Common myeloid progenitor, CD34-positive (primary cell): ENCODE data around the gene SPG7.

Source experiments
- CTCF ChIA-PET: fragments of 350-600 bp; sonication (Branson Sonifier 250); formaldehyde crosslinking; loops from one replicate; lab custom pipeline; 2021; ENCODE audit warnings: antibody characterized with exemption; lab: Charles Lee
- POLR2A ChIA-PET: fragments of 350-600 bp; sonication (Branson Sonifier 250); formaldehyde crosslinking; loops from one replicate; lab custom pipeline; 2021; ENCODE audit warnings: antibody characterized with exemption; lab: Charles Lee
- DNase-seq, 3 donors: peaks; one replicate each; pipeline versions ENCODE4 v3.0.0 to v3.0.0-alpha.2; 2013
- H3K27ac ChIP-seq, 2 experiments: 1 replicate in 1 of 2; 2 replicates in 1 of 2; pipeline ENCODE4 v1.7.0; 2013; ENCODE audit warnings: inconsistent platforms in 2 of 2, low read length in 2 of 2, mild to moderate bottlenecking in 2 of 2, low read depth in 1 of 2, moderate library complexity in 1 of 2; ENCODE audit not compliant: severe bottlenecking in 2 of 2, insufficient read depth in 1 of 2, poor library complexity in 1 of 2
- H3K27me3 ChIP-seq, 5 experiments: replicated peaks in 2 of 5; 1 replicate in 3 of 5; 2 replicates in 2 of 5; pipeline versions ENCODE4 v1.6.1 to v1.7.0; 2013; ENCODE audit warnings: low read length in 4 of 5, mild to moderate bottlenecking in 2 of 5, moderate library complexity in 2 of 5, inconsistent platforms in 1 of 5; ENCODE audit not compliant: insufficient read depth in 5 of 5, control insufficient read depth in 4 of 5
- H3K36me3 ChIP-seq, 4 experiments: 1 replicate in 2 of 4; 2 replicates in 2 of 4; pipeline versions ENCODE4 v1.6.1 to v1.7.0; 2013; ENCODE audit warnings: low read length in 3 of 4, control low read depth in 1 of 4, mild to moderate bottlenecking in 1 of 4; ENCODE audit not compliant: control insufficient read depth in 4 of 4, insufficient read depth in 4 of 4
- H3K4me1 ChIP-seq, 4 experiments: 1 replicate in 3 of 4; 2 replicates in 1 of 4; pipeline versions ENCODE4 v1.6.1 to v1.7.1; 2013; ENCODE audit warnings: low read length in 3 of 4, mild to moderate bottlenecking in 3 of 4, control low read depth in 1 of 4, inconsistent platforms in 1 of 4, moderate library complexity in 1 of 4; ENCODE audit not compliant: control insufficient read depth in 4 of 4, insufficient read depth in 4 of 4; ENCODE audit errors: control extremely low read depth in 1 of 4
- H3K4me3 ChIP-seq, 7 experiments: 1 replicate in 4 of 7; 2 replicates in 3 of 7; pipeline versions ENCODE4 v1.5.1 to v1.7.0; 2013; ENCODE audit warnings: mild to moderate bottlenecking in 7 of 7, low read length in 6 of 7, moderate library complexity in 6 of 7, inconsistent platforms in 2 of 7, low read depth in 2 of 7, control low read depth in 1 of 7; ENCODE audit not compliant: insufficient read depth in 4 of 7, control insufficient read depth in 1 of 7; ENCODE audit errors: extremely low read depth in 1 of 7
- H3K9me3 ChIP-seq, 5 experiments: 1 replicate in 4 of 5; 2 replicates in 1 of 5; pipeline versions ENCODE4 v1.6.1 to v1.7.1; 2013; ENCODE audit warnings: low read length in 4 of 5, mild to moderate bottlenecking in 2 of 5, inconsistent platforms in 1 of 5, low read depth in 1 of 5, moderate library complexity in 1 of 5; ENCODE audit not compliant: control insufficient read depth in 4 of 5, insufficient read depth in 2 of 5; ENCODE audit errors: control extremely low read depth in 1 of 5
- WGBS: methylation state at CpG from one replicate; pipeline ENCODE4 v1.1.5; 2013; ENCODE audit not compliant: insufficient coverage; 5-methylcytosine and 5-hydroxymethylcytosine counted together

The SPG7 gene

DNA sequence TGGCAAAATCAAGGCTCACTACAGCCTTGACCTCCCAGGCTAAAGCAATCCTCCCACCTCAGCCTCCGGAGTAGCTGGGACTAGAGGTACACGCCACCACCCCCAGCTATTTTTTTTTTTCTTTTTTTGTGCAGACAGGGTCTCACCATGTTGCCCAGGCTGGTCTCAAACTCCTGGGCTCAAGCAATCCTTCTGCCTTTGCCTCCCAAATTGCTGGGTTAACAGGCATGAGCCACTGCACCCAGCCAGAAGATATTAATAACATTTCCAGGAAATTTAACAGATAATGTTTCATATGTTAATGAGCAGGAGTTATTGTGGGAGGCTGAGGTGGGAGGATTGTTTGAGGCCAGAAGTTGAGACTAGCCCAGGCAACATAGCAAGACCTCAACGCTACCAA lies 8.4 kb upstream of the SPG7 start:
- H3K4me3 ChIP-seq: no peak overlapping the region
- peaks cover 0 to 3% (median 0%) of the 10 kb centered on the region in 4 experiments for H3K4me1 ChIP-seq
- DNase-seq: no peak
- no peaks in the 10 kb centered on the region for H3K9me3 ChIP-seq
- CTCF ChIA-PET: interaction anchor here (1.3 kb wide), 1 partner anchor 8 kb away, joined by 4 read pairs; the partner anchor contains the start of gene SPG7
- no peak overlapping the region for H3K27ac ChIP-seq
- H3K36me3 ChIP-seq: peaks cover 0 to 7% (median 3%) of the 10 kb centered on the region in 4 experiments
- 100% methylated on average over 1 of the region's 3 CpGs for WGBS
- POLR2A ChIA-PET: no interaction called here
- no peaks in the 10 kb centered on the region for H3K27me3 ChIP-seq

DNA sequence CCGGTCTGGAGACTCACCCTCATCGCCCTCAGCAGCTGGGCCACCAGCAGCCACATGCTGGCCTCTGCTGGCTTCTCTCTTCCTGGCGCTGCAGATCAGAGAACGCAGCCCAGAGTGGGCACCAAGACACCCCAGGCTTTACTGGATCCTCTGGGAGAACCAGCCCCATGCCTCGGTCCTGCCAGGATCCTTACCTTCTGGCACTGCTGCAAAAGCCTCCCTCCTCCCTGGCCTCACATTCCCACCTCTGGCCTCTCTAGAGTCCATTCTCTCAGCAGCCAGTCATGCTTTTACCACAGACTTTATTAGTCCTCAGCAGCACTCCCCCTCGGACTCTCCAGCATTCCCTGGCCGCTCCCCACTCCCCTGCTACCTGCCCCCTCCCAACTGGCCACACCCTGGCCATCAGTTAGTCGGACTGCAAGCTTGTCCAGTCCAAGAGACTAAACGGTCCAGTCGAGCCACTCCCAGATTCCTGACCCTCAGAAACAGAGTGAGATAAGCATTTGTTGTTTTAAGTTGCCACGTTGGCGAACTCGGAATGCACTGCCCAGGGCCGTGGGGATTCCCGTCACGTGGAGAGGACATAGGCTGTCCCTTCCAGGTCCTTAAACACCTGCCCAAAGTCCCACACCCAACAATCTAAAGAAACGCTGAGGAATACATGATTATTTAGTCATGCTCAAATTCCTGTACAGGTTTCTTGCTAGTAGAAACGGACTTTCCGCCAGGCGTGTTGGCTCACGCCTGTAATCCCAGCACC lies 5.9 kb upstream of the SPG7 start:
- no peak overlapping the region for H3K27ac ChIP-seq
- H3K36me3 ChIP-seq: peaks cover 0 to 6% (median 2%) of the 10 kb centered on the region in 4 experiments
- H3K4me3 ChIP-seq: no peak overlapping the region
- H3K9me3 ChIP-seq: no peaks in the 10 kb centered on the region
- no peak for DNase-seq
- WGBS: 95% methylated on average over 14 of the region's 21 CpGs
- H3K4me1 ChIP-seq: peaks cover 8 to 24% (median 23%) of the 10 kb centered on the region in 4 experiments
- no peaks in the 10 kb centered on the region for H3K27me3 ChIP-seq
- ChIA-PET CTCF (interaction anchor here (1.4 to 2.3 kb wide), 2 partner anchors 8 to 11 kb away, joined by 3 to 7 read pairs; no protein-coding TSS in a partner anchor), POLR2A (interaction anchor here (0.5 kb wide), 1 partner anchor 1879 kb away, joined by 3 read pairs; no protein-coding TSS in a partner anchor)

DNA sequence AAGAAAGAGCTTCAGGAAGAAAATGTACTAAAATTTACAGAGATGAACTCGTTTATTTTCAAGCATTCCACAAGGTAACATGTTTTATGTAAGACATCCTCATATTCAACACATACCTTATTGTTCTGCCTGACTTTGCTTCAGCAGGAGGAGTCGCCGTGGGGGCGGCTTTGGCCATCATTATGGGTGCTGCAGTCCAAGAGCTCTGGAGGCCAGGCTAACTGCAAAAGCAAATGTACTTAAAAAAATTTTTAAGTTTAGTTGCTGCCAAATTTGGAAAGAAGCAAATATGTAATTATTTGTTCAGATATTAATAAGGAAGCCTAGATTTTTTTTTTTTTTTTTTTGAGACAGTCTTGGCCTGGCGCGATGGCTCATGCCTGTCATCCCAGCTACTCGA lies 4.1 kb upstream of the SPG7 start:
- H3K27ac ChIP-seq: no peak overlapping the region
- H3K36me3 ChIP-seq: no peaks in the 10 kb centered on the region
- ChIA-PET CTCF (interaction anchor here (0.6 to 2.3 kb wide), 3 partner anchors 9 to 188 kb away, joined by 3 to 7 read pairs (median 3); no protein-coding TSS in a partner anchor), POLR2A (interaction anchor here (0.7 kb wide), 1 partner anchor 694 kb away, joined by 4 read pairs; no protein-coding TSS in a partner anchor)
- H3K4me1 ChIP-seq: peaks cover 8 to 37% (median 34%) of the 10 kb centered on the region in 4 experiments
- no peaks in the 10 kb centered on the region for H3K27me3 ChIP-seq
- no peak for DNase-seq
- H3K4me3 ChIP-seq: no peak overlapping the region
- H3K9me3 ChIP-seq: no peaks in the 10 kb centered on the region
- WGBS: 94% methylated on average over 4 of the region's 7 CpGs

DNA sequence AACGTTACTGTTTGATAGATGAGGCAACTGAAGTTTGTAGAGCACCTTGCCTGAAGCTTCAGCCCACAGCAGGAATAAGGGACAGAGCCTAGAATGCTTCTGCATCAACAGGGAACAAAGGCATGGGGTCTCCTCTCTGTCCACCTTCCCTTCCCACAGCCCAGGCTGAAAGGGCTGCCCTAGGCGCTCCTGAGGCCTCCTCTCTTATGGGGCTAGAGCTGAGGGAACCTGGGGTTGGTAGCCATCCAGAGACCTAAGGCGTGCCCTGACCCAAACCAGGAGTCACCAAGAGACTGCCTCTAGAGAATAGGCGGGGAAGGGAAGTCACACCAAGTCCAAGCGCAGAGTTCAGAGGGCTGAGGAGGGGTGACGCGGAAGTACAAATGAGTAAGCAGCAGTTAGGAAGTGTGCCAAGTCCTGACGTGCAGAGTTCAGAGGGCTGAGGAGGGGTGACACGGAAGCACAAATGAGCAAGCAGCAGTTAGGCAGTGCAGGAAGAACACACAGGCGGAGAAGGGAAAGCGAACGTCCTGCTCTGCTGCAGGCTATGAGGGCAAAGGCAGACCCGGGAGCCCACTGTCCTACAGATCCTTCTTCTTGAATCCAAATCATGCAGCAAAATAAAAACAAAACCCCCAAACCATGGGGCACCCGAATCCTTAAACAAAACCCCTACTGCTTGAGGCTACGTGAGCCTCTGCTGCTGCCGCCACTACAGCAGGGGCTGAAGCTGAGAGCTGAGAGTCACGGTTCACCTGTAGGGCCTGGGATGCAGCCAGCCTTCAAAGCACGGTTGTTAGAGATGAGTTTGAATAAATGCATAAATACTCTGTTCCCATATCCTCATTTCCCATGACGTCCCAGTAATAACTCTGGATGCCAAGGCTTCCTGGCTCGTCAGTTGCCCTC lies 2.7 kb upstream of the SPG7 start:
- H3K27me3 ChIP-seq: no peaks in the 10 kb centered on the region
- DNase-seq: peak; percentile 95 to 97 (median 96)
- WGBS: 35% methylated on average over 16 of the region's 20 CpGs
- peaks cover 0 to under 1% (median under 1%) of the 10 kb centered on the region in 4 experiments for H3K36me3 ChIP-seq
- POLR2A ChIA-PET: interaction anchor here (0.6 kb wide), 1 partner anchor 214 kb away, joined by 3 read pairs; no protein-coding TSS in a partner anchor
- H3K4me1 ChIP-seq: peaks cover 8 to 47% (median 39%) of the 10 kb centered on the region in 4 experiments
- peak overlapping the region in 6 of 7 experiments; percentile 7 to 62 (median 28) for H3K4me3 ChIP-seq
- CTCF ChIA-PET: interaction anchor here (1.0 to 1.5 kb wide), 2 partner anchors 10 to 110 kb away, joined by 3 to 5 read pairs; no protein-coding TSS in a partner anchor
- H3K27ac ChIP-seq: peak overlapping the region; percentile 65 to 86
- no peaks in the 10 kb centered on the region for H3K9me3 ChIP-seq

DNA sequence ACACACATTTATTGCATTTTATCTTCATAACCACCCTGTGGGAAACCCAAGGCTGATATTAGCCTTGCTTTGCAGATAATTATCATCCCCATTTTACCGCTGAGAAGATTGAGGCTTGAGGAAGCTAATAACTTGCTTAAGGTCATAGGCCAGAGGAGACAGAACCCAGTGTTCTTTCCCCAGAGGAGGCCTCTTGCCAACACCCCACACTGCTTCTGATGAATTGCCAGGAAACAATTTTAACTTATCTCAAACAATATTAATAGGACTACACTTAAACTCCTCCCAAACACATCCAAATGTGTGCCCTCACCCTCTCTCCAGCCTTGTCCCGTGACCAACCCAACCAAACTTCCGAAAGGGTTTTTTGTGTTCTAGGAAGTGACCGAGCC lies 2.1 kb upstream of the SPG7 start:
- H3K9me3 ChIP-seq: no peaks in the 10 kb centered on the region
- H3K36me3 ChIP-seq: peaks cover 0 to 7% (median 7%) of the 10 kb centered on the region in 4 experiments
- H3K27me3 ChIP-seq: no peaks in the 10 kb centered on the region
- ChIA-PET POLR2A (interaction anchor here (0.6 kb wide), 1 partner anchor 213 kb away, joined by 3 read pairs; no protein-coding TSS in a partner anchor), CTCF (interaction anchor here (1.0 to 1.5 kb wide), 2 partner anchors 10 to 109 kb away, joined by 3 to 5 read pairs; no protein-coding TSS in a partner anchor)
- DNase-seq: peak in 1 of 3 donors; percentile 19
- peak overlapping the region in 1 of 2 experiments; percentile 86 for H3K27ac ChIP-seq
- H3K4me1 ChIP-seq: peaks cover 8 to 48% (median 39%) of the 10 kb centered on the region in 4 experiments
- peak overlapping the region in 5 of 7 experiments; percentile 7 to 62 (median 34) for H3K4me3 ChIP-seq
- 57% methylated on average over 1 of the region's 4 CpGs for WGBS

DNA sequence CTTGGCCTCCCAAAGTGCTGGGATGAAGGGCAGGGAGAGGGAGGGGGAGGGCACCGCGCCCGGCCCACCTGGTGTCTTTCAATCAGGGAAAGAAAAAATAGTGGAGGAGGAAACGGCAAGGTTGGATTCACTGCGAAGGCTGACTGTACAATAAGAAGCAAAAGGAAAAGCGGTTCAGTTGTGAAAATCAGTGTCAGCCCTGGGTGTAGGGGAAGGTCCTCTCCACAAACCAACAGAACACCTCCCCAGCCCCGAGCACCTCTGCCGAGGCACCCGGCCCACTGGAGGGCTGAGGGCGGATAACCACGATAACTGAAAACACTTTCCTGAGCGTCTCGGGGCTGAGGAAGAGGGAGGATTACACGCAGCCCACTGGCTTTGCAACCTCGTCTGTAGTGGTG lies 1.4 kb upstream of the SPG7 start:
- CTCF ChIA-PET: interaction anchor here (0.9 to 2.9 kb wide), 7 partner anchors 8 to 82 kb away, joined by 3 to 16 read pairs (median 4); no protein-coding TSS in a partner anchor
- Histone ChIP-seq H3K27ac (peak overlapping the region in 1 of 2 experiments; percentile 93), H3K4me3 (peak overlapping the region in 6 of 7 experiments; percentile 40 to 90 (median 86)), H3K27me3 (no peaks in the 10 kb centered on the region), H3K4me1 (peaks cover 8 to 54% (median 43%) of the 10 kb centered on the region in 4 experiments), H3K9me3 (no peaks in the 10 kb centered on the region), H3K36me3 (peaks cover 0 to 14% (median 10%) of the 10 kb centered on the region in 4 experiments)
- POLR2A ChIA-PET: interaction anchor here (0.8 kb wide), 1 partner anchor 12 kb away, joined by 3 read pairs; no protein-coding TSS in a partner anchor
- 15% methylated on average over 9 of the region's 15 CpGs for WGBS
- peak in 1 of 3 donors; percentile 10 for DNase-seq
